Measurements from ENCODE around the gene HSD17B14.

The HSD17B14 gene

DNA sequence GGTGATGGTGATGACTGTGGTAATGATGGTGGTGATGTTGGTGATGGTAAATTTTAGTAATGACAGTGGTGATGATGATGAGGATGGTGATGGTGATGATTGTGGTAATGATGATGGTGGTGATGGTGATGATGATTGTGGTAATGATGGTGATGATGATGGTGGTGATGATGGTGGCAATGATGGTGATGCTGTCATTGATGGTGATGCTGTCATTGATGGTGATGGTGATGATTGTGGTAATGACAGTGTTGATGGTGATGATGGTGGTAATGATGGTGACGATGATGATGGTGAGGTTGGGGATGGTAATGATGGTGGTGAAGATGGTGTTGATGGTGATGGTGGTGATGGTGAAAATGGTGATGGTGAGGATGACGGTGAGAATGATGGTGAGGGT is 13.8 kb downstream of the HSD17B14 start:
- no peak for DNase-seq

DNA sequence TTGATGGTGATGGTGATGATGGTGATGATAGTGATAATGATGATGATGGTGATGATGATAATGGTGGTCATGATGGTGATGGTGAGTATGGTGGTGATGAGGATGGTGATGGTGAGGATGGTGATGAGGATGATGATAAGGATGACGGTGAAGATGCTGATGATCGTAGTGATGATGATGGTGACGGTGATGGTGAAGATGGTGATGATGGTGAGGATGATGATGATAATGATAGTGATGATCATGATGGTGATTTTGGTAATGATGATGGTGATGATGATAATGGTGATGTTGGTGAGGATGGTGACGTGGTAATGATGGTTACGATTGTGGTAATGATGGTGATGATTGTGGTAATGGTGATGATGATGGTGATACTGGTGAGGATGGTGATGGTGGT is 14.7 kb downstream of the HSD17B14 start:
- DNase-seq, result no peak

DNA sequence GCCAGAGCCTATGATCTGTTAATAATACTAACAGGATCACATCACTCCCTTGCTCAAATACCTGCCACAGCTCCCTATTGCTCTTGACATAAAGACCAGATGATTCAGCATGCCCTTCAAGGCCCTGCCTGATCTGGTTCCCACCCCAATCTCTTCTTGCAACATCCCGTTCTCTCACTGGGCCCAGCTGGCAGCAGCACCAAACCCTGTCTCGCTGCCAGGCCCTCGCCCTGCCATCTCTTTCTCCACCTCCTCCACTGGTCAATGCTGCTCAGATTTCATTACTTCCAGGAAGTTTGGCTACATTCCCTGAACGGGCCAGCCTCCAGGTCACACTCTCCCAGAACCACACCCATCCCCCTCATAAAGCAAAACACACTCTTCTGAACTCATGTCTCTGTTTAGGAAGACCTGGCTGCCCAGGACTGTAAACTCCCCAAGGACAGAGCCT is 16.9 kb downstream of the HSD17B14 start:
- DNase-seq, result no peak

DNA sequence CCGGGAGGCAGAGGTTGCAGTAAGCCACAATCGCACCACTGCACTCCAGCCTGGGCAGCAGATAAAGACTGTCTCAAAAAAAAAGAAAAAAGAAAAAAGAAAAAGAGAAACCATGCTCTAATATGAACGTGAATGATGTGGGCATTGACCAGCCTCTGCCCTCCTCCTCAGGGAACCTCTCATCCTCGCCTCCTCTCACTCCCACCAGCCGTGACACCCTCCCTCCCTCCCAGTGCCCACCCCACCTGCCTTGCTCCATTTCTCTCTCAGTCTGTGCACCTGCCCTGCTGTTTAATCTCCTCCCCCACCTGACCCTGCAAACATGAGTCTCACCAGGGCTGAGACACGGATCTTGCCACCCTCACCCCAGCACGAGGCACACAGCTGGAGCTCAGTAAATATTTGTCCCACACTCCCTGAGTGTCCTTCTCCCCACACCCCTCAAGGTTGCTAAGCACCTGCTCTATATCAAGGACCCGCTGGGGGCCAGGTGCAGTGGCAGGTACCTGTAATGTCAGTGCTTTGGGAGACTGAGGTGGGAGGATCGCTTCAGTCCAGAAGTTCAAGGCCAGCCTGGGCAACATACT is 18.0 kb downstream of the HSD17B14 start:
- DNase-seq, result no peak

DNA sequence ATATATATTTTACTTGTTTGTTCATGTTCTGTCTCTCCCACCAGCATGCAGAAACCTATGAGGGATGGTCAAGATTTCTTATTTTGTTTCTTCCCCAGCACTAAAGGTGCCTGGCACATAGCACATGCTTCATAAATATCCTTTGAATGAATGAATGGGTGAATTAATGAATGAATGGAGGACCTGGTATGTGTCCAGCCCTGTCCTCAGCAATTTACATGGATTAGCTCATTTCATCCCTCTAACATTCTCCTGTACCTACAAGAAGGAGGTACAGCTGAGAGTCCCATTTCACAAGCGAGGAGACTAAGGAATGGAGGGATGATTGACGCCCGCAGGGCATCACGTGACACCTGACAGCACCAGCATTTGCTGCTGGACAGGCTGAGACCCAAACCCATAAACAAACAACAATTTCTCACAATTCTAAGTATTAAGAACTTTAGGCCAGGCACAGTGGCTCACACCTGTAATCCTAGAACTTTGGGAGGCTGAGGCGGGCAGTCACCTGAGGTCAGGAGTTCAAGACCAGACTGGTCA is 18.6 kb downstream of the HSD17B14 start:
- no peak for DNase-seq

DNA sequence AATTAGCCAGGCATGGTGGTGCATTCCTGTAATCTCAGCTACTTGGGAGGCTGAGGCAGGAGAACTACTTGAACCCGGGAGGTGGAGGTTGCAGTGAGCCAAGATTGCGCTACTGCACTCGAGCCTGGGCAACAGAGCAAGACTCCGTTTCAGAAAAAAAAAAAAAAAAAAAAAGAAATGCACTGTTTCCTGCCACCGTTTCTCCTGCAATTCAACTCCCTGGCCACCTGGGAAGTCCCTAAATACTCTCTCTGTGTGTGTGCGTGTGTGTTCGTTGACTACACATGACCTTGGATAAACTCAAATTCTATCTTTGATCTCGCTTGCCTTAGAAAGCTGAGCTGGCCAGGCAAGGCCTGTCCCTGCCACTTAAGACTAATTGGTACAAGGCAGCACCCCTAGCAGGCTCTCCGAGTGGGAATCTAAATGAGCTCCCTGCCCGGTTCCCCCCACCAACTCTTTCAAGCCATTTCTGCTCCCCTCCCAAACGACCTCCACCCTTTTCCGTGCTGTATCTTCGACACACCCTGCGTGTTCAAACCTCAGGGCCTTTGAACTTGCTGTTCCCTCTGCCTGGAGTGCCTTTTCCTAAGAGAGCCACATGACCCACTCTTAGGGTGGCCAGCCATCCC is 20.3 kb downstream of the HSD17B14 start:
- DNase-seq, result no peak

DNA sequence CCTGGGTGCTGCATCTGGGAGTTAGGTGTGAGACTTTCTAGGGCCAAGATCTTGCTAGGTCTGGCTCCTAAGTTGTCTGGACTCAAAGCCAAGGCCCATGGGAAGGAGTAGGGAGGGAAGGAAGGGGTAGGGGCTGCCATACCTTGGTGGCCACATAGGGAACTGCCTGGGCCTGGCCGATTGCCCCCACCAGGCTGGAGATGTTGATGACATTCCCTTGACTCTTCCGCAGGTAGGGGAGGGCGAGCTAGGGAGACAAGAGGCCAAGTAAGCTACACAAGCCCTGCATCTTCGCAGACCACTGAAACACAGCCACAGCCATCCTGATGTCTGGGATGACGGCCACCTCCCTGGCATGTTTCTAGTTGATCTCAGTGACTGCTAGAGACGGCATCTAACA is 21.4 kb downstream of the HSD17B14 start:
- DNase-seq, result no peak

DNA sequence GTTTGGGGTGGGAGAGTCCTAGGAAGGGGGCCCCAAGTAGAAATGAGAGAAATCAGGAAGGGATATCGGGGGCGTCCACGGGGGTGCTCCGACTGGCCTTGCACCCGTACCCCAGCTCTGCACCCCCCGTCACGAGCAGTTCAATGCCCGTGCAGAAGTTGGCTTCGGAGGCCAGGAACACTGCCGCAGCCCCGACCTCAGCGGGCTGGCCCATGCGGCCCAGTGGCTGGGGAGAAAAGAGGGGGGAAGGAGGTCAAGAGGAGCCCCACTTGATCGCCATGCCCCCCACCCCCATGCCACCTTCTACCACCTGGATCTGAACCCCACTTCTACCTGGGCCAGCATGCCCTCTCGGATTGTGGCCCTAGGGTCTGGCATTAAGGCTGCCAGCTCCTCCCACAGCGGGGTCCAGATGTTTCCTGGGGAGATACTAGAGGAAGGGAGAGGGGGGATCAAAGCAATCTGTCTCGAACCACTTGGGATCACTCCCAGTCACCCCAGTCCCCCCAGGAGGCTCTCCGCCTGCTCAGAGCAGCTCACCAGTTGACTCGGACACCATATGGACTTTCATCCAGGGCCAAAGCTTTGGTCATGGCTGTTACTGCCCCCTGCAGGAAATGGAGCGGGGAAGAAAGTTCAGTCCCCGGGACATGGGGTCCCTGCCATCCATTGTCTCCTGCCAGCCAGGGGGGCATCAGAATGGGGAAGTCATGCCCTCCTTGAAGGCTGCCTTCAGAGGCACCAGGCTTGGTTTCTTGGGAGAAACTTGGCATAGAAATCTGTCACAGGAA is 23.0 kb downstream of the HSD17B14 start:
- DNase-seq, result no peak

DNA sequence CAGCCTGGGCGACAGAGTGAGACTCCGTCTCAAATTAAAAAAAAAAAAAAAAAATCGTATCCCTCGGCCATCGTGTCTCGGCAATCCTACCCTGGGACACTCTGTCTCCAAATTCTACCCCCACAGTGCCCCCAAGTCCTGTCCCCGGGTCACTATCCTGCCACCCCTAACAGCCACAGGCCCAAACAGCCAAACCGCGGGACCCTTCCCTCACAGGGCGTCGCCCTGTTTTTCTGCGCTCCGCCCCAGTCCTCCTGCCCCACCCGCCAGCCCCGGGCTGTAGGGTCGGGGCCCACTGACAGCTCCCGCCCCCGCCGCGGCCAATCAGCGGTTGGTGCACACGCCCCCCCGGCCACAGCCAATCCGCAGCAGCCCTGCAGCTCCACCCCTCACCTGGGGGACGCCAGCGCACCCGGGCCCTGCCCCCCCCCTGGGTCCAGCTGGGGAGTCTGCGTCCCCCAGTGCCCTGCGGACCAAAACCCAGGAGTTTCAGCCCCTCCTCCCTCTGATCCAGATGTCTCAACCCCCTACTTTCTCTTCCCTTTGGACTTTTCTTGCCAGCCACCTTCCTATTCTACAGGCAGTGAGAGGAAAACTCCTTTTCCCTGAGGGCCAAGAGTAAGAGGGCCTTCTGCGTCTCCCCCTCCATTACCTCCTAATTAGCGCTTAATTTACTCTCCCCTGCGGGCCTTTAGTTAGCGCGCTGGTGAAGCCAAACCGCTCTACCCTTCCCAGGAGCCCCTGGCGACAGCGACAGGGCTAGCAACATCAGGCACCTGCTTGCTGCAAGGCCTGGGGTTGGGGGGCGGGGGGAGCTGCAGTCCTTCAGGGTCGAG is 24.0 kb downstream of the HSD17B14 start:
- no peak for DNase-seq

DNA sequence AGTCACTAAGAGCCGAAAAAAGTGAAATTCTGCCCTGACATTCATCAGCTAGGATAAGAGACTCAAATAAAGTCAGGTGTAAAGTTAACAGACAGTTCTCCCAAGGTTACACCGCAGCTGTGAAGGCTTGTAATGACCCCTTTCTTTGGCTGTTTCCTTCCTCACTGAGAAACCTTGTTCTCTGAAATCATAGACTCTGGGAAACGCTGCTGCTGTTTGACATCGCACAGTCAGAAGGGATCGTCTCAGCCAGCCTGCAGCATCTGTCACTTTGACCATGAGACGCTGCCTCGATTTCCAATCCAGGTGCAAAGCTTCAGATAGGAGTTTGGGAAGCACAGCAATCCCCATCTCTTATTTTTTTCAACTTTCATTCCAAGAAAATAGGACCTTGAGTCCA is 26.1 kb downstream of the HSD17B14 start:
- DNase-seq, result no peak

DNA sequence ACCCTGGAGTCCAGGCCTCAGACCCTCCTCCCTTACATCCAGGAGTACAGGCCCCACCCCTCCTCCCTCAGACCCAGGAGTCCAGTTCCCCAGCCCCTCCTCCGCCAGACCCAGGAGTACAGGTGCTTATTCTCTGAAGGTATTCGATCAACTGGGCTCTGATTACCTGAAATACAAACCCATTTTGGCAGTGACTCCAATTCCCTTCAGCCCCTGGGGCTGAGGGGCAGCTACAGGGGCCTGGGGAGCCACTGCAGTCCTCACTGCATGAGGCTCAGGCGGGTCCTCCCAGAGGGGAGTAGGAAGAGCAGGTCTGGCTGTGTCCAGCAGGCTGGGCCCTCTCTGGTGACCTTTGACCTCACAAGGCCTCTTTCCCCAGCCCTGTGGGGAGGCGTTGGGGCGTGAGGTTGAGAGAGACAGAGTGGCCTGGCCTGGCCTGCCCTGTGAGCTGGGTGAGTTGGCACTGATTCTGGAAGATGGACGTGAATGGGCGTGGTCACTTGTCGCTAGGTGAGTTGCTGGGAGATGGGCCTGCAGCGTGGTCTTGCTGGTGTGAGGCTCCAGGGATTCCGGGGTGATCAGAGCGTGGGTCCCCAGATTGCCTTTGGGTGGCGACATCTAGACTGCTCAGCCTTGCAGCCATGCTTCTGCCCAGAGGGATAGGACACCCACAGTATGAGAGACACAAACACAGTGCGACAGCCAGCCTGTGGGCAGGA is 28.5 kb downstream of the HSD17B14 start:
- no peak for DNase-seq

DNA sequence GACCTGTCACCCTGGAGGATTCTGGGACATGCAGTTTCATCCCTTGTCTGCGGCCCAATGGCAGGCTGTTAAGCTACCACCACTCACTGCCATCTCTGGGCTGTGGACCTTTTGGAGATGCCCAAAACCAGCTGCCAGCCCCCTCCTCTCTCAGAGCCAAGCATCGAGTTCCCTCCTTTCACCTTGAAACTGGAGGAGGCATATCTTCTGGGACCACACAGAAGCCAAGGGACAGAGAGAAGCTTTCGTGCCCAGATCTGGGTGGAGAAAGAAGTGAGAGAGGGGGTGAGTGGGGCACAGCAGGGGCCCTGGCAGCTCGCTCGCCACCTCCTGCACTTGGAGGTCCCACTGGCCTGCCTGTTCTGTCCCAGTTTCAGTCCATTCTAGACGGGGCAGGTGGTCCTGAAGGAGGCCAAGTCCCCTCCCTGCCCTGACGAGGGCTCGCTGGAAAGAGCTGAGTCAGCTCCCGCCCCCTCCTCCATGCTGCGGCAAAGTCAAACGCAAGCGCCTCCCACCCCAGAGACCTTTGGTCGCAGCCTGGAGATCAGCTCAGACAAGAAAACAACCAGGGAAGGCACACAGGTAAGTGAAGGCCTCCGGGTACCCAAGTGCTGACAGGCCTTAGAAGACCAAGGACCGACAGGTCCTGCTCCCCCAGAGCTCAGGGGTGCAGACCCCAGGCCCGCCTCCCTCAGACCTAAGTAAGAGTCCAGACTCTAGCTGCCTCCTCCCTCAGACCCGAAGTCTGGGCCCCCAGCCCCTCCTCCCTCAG is 29.3 kb downstream of the HSD17B14 start:
- no peak for DNase-seq

DNA sequence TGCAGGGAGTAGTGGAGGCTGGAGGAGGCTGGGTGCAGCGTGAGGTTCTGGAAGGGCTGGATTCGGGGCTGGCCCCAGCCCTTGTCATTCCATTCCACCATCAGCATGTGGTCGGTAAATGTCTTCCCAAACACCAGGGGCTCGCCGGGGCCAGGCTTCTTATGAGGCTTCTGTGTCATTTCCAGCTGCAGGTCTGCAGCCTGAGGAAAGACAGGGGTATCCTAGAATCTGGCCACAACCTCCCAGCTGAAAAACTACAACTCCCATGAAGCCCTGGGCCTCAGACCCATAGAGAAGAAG is 29.8 kb downstream of the HSD17B14 start:
- no peak for DNase-seq

DNA sequence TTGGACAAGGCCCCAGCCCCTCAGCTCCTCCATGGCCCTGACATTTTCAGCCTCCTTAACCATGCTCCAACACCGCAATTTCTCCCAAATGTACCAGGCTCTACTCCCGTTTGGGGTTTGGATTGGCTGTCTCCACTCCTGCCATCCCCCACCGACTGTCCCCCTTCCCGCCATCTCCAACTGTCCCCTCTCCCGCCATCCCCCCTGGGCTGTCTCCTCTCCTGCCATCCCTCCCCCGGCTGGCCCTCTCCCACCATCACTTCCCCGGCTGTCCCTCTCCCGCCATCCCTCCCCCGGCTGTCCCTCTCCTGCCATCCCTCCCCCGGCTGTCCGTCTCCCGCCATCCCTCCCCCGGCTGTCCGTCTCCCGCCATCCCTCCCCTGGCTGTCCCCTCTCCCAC is 30.8 kb downstream of the HSD17B14 start:
- DNase-seq, result no peak

DNA sequence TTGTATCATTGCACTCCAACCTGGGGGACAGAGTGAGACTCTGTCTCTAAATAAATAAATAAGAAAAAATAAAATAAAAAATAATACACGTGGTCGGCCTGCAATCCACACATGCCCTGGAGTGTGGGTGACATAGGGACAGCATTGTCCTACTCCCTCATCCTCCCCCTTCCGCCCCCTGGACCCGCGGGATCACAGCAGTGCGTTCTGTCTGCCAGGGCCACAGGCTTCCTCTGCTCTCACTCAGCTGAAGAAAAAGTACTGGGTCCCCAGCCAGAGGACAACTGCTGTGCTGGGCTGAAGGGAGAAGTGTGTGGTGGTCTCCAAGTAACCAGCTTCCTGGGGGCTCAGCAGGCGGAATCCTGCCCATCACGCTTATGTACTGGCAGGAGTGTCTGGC is 31.8 kb downstream of the HSD17B14 start:
- DNase-seq, result no peak

DNA sequence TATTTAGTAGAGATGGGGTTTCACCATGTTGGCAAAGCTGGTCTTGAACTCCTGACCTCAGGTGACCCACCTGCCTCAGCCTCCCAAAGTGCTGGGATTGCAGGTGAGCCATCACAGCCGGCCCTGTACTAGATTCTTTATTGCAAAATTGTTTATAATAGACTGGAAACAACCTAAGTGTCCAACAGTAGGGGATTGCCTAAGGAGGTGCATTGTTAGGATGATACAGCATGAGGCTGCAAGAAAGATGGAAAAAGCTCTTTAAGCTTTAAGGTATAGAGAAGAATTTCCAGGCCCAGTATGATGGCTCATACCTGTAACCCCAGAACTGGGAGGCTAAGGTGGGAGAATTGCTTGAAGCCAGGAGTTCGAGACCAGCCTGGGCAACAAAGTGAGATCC is 33.7 kb downstream of the HSD17B14 start:
- no peak for DNase-seq

DNA sequence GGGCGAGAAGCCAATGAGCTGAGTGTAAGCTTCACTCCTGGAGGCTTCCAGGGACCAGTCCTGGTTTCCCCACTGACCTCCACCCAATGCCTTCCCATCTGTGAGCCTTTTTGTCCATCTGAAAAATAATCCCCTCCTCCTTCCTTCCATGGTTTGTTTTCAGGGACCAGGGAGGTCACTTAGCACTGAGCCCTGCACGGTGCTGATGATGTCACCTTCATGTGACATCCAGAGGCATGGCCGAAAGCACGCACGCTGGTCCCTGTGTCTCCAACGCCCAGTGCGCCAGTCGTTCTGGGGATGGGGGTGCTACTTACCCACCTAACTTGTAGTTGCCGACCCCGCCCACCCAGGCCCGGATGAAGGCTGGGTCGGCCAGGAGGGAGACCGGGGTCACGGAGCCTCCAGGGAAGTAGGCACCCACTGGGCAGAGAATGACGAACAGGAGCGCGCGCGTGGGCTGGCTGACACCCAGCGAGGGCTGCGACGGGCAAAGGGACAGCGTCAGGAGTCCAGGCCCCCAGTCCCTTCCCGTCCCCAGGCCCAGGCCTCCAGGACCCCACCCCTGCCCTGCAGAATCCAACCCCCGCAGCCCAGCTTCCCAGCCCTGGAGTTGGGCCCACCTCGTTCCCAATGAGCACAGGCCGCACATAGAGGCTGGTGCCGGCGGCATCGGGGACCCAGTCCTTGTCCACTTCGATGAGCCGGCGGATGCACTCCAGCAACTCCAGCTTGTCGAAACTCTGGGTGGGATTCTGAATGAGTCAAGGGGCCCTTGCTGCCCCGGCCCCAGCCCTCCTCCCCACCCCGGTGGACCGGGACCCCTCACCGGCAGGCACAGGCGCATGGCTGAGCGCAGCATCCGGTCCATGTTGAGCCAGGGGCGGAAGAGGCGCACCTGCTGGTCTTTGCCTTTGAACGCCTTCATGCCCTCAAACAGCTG is 36.7 kb downstream of the HSD17B14 start:
- DNase-seq, result no peak

DNA sequence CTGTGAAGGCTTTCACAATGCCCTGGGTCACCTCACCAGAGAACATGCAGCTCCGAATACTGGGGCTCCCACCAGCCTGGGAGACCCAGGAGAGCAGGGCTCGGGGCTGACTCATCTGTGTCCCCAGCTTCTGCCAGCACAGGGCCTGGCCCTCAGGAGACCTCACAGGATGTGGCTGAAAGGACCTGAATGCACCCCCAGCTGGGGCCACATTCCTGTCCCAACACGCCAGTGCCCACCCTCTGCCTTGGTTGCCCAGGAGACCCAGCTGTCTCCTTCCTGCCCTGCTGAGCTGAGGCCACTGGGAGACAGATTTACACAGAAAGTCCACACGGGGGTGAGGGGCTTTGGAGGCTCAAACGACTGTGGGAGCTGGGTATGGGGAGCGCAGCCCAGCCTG is 37.4 kb downstream of the HSD17B14 start:
- no peak for DNase-seq

DNA sequence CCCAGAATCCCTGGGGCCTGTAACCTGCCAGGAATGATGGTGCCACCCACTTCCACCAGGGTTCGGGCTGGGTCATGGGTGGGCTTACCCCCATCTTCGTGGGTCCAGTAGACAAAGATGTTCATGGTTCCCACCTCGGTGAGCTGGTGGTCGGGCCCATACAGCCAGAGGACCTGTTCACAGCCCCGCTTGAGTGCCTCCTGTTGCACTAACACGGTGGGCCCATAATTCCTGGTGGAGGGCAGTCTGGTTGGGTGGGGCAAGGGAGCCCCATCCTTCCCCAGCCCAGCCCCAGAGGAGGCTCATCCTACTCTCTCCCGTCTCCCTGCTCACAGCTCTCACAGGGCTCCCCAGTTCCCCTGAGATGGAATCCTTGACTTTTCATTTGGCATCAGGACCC is 39.2 kb downstream of the HSD17B14 start:
- no peak for DNase-seq

DNA sequence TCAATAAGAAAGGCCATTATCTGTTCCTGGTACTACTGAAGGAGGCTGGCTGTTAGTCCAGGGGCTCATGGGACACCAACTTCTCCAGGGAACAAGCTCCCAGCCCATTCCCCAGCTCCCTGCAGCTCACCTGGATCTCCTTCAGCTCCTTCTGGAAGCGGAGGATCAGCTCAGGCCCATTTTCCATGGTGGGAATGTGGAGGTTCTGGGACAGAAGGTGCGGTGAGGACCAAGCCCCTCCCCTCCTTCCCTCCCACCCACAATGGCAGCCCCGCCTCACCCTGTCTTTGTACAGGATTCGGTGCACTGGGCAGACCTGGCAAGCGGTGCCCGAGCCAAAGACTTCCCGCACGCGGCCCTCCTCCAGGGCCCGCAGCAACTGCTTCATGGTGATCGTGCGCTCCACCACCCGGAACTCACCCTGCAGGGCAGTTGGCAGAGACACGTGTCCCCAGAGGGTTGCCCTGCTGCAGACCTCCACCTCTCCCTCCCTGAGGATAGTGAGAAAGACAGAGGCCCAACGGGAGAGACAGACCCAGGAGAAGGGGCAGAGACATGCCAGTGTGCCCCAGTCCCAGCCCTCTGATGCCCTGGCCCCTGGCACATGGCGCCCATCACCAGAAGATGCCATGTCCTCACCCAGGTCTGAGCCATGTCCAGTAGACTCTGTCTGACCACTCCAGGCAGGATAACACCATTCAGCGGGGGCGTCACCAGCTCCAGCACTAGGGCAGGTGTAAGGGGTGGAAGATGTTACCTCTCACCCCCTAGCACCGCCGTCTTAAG is 39.8 kb downstream of the HSD17B14 start:
- DNase-seq, result no peak
